Measurements from ENCODE around the gene AKT1S1.
"Not testable (repeated sequence)": the region's sequence is repeated elsewhere in the genome, so short reads cannot be mapped to it uniquely, and the experiment has no call there.

The AKT1S1 gene

DNA sequence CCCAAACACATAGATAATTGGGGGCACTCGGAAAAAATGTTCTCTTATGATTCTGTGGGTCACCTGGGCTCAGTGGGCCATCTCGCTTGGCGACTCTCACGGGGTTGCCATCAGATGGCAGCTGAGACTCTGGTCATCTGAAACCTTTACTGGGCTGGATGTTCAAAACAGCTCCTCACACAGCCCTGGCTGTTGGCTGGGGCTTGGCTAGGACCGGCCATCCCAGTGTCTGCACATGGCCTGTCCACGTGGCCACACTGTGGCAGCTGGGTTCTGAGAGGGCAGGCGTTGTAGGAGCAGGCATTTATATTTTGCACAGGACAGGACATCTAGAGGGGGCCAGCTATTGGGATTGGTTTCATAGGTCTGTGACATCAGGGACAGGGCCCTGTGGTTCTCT, 43.6 kb downstream of the AKT1S1 start:
- no peak for DNase-seq

DNA sequence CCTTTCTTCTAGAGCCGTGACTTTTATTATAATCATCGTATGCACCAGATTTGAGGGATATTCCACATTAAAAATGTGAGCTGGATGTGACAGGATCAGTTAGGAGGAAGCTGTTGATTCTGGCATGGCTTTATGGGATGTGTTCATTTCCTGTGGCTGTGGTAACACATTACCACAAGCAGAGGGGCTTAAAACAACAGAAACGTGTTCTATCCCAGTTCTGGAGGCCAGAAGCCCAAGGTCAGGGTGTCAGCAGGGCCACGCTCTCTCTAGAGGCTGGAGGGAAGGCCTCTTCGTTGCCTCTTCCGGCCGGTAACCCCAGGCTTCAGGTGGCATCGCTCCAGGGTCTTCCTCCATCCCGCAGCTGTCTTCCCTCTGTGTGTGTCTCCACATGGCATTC, 44.6 kb downstream of the AKT1S1 start:
- DNase-seq = no peak

DNA sequence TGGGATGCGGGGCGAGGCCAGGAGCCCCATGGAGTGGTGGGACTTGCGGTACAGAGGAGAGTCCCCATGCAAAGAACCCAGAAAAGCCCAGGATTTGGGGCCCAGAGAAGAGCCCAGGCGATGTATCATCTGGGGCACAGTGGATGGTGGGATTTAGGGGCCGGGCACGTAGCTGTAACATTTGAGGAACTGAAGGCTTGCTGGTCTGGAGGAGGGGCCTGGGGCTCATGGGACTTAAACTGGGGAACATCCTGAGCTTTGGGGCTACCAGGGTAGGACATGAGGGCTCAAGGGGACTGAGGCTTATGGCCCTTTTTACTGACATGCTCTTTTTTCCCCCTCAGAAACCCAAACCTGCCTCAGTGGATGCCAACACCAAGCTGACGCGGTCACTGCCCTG, 45.6 kb downstream of the AKT1S1 start:
- no peak for DNase-seq

DNA sequence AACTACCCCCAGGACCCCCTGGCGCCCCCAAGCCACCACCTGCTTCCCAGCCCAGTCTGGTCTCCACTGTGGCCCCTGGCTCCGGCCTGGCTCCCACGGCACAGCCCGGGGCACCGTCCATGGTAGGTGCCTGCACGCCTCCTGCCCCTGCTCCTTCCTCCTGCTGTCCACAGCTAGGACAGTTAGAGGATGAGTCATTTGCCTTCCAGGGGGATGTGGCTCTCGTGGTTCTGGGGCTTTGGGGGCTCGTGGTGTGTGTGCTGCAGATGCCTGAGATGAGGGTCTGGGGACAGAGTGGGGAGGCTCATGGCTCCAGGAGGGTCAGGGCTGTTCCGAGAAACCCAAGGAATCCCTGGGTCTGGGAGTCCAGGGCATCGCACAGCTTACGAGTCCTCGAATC, 46.4 kb downstream of the AKT1S1 start:
- DNase-seq = no peak

DNA sequence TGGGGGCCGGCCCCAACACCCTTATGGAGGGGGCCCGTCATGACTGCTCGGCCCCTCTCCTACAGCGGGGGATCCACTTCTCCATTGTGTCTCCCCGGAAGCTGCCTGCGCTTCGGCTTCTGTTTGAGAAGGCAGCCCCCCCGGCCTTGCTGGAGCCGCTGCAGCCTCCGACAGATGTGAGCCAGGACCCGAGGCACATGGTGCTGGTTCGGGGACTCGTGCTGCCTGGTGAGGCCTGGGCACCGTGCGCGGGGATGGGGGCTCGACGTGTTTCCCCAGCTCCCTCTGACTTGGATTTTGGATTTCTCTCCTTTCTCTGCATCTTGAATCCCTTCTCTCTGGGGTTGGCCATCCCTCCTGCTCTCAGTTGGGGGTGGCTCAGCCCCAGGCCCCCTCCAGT, 47.4 kb downstream of the AKT1S1 start:
- DNase-seq = no peak

DNA sequence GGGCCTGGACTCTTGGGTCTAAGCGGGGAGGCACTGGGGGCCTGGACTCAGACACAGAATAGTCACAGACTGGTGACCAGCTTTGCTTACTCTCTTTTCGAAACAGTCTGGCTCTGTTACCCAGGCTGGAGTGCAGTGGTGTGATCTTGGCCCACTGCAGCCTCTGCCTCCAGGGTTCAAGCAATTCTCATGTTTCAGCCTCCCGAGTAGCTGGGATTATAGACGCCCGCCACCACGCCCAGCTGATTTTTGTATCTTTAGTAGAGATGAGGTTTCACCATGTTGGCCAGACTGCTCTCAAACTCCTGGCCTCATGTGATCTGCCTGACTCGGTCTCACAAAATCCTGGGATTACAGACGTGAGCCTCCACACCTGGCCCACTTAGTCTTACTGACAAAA, 48.0 kb downstream of the AKT1S1 start:
- DNase-seq = no peak

DNA sequence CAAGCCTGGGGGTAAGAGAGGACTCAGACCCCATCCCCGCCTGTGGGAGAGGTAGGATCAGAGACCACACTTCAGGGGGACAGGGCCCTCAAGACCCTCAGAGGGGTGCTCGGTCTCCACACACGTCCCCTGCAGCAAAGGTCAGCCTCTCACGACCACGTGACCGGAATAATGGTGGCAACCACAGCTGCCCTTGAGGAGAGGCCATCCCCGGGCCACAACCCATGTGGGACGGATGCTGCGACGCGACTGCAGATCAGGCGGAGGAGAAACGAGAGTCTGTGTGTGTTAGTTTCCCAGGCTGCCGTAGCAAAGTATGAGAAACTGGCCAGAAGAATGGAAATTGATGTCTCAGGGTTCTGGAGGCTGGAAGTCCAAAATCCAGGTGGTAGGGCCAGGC, 50.1 kb downstream of the AKT1S1 start:
- DNase-seq = no peak

DNA sequence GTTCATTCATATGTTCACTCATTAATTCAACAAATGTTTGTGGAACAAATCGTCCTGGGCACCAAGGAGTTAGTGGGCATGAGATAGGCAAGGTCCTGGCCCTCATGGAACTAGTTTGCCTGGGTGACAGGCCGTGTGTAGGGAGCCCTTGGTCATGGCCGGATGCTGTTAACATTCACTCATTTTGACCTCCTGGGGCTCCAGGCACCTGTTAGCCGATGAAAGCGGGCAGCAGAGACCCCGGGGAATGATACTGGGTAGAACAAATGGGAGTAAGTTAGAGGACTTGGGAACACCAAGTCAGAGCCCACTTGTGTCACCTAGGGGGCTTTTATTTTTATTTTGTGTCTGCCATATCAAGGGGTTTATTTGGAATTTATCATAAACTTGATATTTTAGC, 52.5 kb downstream of the AKT1S1 start:
- no peak for DNase-seq

DNA sequence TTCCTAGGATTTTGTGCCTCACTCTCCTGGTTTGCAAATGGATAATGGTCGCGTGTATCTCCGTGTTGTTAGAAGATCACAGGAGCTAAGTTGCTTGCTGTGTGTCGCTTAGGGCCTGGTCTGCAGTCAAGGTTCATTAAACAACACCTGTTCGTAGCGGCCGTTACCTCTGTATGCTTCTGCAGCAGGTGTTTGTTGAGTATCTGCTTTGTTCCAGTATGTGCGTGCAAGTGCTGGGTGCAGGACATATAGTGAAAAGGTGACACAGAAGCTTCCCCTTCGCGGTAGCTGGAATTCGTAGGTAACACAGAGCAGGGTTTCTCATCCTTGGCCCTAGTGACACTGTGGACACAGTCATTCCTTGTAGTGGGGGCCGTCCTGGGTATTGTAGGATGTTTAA, 53.7 kb downstream of the AKT1S1 start:
- DNase-seq = no peak

DNA sequence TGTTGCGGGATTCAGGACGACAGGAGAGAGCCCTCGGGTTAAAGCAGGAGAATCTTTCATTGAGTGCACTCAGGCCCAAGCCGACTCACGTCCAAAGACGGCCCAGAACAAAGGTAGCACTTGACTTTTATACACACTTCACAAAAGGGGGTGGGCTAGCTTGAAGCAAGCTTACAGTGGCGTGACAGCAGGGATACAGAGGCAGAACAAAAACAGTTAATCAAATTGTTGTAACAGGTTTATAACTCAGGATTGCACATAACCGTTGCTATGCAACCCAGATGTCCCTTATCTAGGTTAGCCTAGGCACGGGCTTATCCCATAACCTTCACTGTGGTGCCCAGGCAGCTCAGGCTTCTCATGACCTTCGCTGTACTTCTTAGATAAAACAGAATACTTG, 57.0 kb downstream of the AKT1S1 start:
- no peak for DNase-seq

DNA sequence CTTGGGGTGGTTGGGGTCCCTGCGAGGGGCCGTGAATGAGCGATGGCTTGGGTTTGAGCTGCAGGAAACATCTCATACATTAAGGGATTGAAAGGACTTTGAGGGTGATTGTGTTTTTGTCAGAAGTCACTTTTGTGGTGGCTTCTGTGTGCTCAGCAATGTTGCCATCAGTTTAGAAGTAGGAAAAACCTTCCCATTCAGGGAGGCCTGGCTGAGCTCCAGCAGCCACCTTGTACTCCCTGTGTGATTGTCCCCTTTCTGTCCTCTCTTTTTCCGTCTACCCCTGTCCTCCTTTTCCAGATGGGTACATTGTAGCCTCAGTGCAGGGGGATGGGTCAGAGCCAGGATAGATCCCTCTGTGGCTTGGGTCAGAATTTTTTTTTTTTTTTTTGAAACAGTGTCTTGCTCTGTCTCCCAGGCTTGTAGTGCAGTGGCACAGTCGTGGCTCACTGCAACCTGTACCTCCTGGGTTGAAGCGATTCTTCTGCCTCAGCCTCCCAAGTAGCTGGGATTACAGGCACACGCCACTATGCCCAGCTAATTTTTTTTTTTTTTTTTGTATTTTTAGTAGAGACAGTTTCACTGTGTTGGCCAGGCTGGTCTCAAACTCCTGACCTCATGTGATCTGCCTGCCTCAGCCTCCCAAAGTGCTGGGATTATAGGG, 57.6 kb downstream of the AKT1S1 start:
- not testable (repeated sequence) for DNase-seq
